Bone marrow (tissue), 2 donors: ENCODE results near the gene ADK.
"Not testable (repeated sequence)": the region's sequence is repeated elsewhere in the genome, so short reads cannot be mapped to it uniquely, and the experiment has no call there.

Experiments used
- DNase-seq, 2 donors: peaks; one replicate each; lab custom pipeline; 2025; lab: John Stamatoyannopoulos, UW

Gene ADK

GRCh38 chr10:74150990-74151878 lies at the start of gene ADK:
TSS of gene ADK (plus strand) at chr10:74151221. CDS start at chr10:74151279, 58 bp downstream.
- DNase-seq, result peak; percentile 95 to 99

GRCh38 chr10:74103560-74104258 lies 47.3 kb upstream of the ADK start:
- no peak for DNase-seq

GRCh38 chr10:74104480-74104879 lies 46.5 kb upstream of the ADK start:
- DNase-seq, result no peak

GRCh38 chr10:74104996-74105395 lies 46.0 kb upstream of the ADK start:
- no peak for DNase-seq

GRCh38 chr10:74107391-74107790 lies 43.6 kb upstream of the ADK start:
- DNase-seq, result no peak

- DNase-seq, result no peak
Observed at GRCh38 chr10:74109452-74109851, 41.6 kb upstream of the ADK start.

GRCh38 chr10:74110120-74110519 lies 40.9 kb upstream of the ADK start:
- DNase-seq, result no peak

GRCh38 chr10:74111799-74112198 lies 39.2 kb upstream of the ADK start:
- no peak for DNase-seq

GRCh38 chr10:74113546-74113945 lies 37.5 kb upstream of the ADK start:
- no peak for DNase-seq

- DNase-seq, result no peak
Observed at GRCh38 chr10:74114041-74114448, 37.0 kb upstream of the ADK start.

- DNase-seq, result no peak
Observed at GRCh38 chr10:74117738-74118137, 33.3 kb upstream of the ADK start.

- no peak for DNase-seq
Observed at GRCh38 chr10:74118804-74119203, 32.2 kb upstream of the ADK start.

GRCh38 chr10:74120911-74121310 lies 30.1 kb upstream of the ADK start:
- DNase-seq, result no peak

- no peak for DNase-seq
Observed at GRCh38 chr10:74121368-74121767, 29.7 kb upstream of the ADK start.

GRCh38 chr10:74122060-74122459 lies 29.0 kb upstream of the ADK start:
- no peak for DNase-seq

- no peak for DNase-seq
Observed at GRCh38 chr10:74123081-74123480, 27.9 kb upstream of the ADK start.

- DNase-seq, result no peak
Observed at GRCh38 chr10:74133923-74134820, 16.8 kb upstream of the ADK start.

- DNase-seq, result no peak
Observed at GRCh38 chr10:74135452-74135851, 15.6 kb upstream of the ADK start.

- no peak for DNase-seq
Observed at GRCh38 chr10:74137992-74138391, 13.0 kb upstream of the ADK start.

GRCh38 chr10:74138596-74138995 lies 12.4 kb upstream of the ADK start:
- not testable (repeated sequence) for DNase-seq

- DNase-seq, result no peak
Observed at GRCh38 chr10:74139981-74140380, 11.0 kb upstream of the ADK start.

GRCh38 chr10:74140553-74140952 lies 10.5 kb upstream of the ADK start:
- no peak for DNase-seq
